ENCODE results near the gene PPP1CC. TPM values are rescaled to one million over a fixed set of nuclear protein-coding genes. Genes with fewer than 3 reads are reported as not detected.
"Not testable (repeated sequence)": the region's sequence is repeated elsewhere in the genome, so short reads cannot be mapped to it uniquely, and the experiment has no call there.

The PPP1CC gene
- total and polyA plus RNA-seq, 5 donors: 120 to 175 (median 157) TPM

GRCh38 chr12:110725267-110725666, 17.4 kb downstream of the PPP1CC start:
- DNase-seq: no peak
- no peak for ATAC-seq
- intact Hi-C loops (cut with DNase I): no loop called here
- WGBS: 84% methylated on average over 4 of the region's 4 CpGs
- Histone ChIP-seq H3K4me1 (ENCODE audit: control insufficient read depth, insufficient read depth, low read length) (no peaks in the 10 kb centered on the region), H3K9me3 (ENCODE audit: control insufficient read depth, low read length) (no peaks in the 10 kb centered on the region), H3K27ac (ENCODE audit: low read length) (no peak overlapping the region), H3K4me3 (ENCODE audit: low read length) (no peak overlapping the region), H3K27me3 (ENCODE audit: control insufficient read depth, insufficient read depth) (no peaks in the 10 kb centered on the region)

GRCh38 chr12:110722892-110723291, 19.8 kb downstream of the PPP1CC start:
- H3K4me1 ChIP-seq (ENCODE audit: control insufficient read depth, insufficient read depth, low read length); H3K27ac ChIP-seq (ENCODE audit: low read length); H3K9me3 ChIP-seq (ENCODE audit: control insufficient read depth, low read length); DNase-seq; intact Hi-C loops (cut with DNase I); H3K27me3 ChIP-seq (ENCODE audit: control insufficient read depth, insufficient read depth); H3K4me3 ChIP-seq (ENCODE audit: low read length); ATAC-seq: not testable (repeated sequence)
- 92% methylated on average over 3 of the region's 3 CpGs for WGBS

GRCh38 chr12:110721570-110721969, 21.1 kb downstream of the PPP1CC start:
- Histone ChIP-seq H3K27ac (ENCODE audit: low read length) (no peak overlapping the region), H3K9me3 (ENCODE audit: control insufficient read depth, low read length) (no peaks in the 10 kb centered on the region), H3K4me3 (ENCODE audit: low read length) (no peak overlapping the region), H3K4me1 (ENCODE audit: control insufficient read depth, insufficient read depth, low read length) (no peaks in the 10 kb centered on the region), H3K27me3 (ENCODE audit: control insufficient read depth, insufficient read depth) (no peaks in the 10 kb centered on the region)
- DNase-seq: no peak
- intact Hi-C loops (cut with DNase I): no loop called here
- ATAC-seq: no peak

GRCh38 chr12:110720516-110720915, 22.2 kb downstream of the PPP1CC start:
- Histone ChIP-seq H3K9me3 (ENCODE audit: control insufficient read depth, low read length) (no peaks in the 10 kb centered on the region), H3K27ac (ENCODE audit: low read length) (no peak overlapping the region), H3K27me3 (ENCODE audit: control insufficient read depth, insufficient read depth) (no peaks in the 10 kb centered on the region), H3K4me3 (ENCODE audit: low read length) (no peak overlapping the region), H3K4me1 (ENCODE audit: control insufficient read depth, insufficient read depth, low read length) (no peaks in the 10 kb centered on the region)
- intact Hi-C loops (cut with DNase I): no loop called here
- DNase-seq (no peak), ATAC-seq (no peak)

GRCh38 chr12:110718222-110718908, 24.3 kb downstream of the PPP1CC start:
- 91% methylated on average over 7 of the region's 7 CpGs for WGBS
- no peaks in the 10 kb centered on the region for H3K9me3 ChIP-seq (ENCODE audit: control insufficient read depth, low read length)
- H3K27ac ChIP-seq (ENCODE audit: low read length): no peak overlapping the region
- ATAC-seq (no peak), DNase-seq (no peak)
- H3K4me3 ChIP-seq (ENCODE audit: low read length): no peak overlapping the region
- no peaks in the 10 kb centered on the region for H3K4me1 ChIP-seq (ENCODE audit: control insufficient read depth, insufficient read depth, low read length)
- no peaks in the 10 kb centered on the region for H3K27me3 ChIP-seq (ENCODE audit: control insufficient read depth, insufficient read depth)
- intact Hi-C loops (cut with DNase I): no loop called here

DNA sequence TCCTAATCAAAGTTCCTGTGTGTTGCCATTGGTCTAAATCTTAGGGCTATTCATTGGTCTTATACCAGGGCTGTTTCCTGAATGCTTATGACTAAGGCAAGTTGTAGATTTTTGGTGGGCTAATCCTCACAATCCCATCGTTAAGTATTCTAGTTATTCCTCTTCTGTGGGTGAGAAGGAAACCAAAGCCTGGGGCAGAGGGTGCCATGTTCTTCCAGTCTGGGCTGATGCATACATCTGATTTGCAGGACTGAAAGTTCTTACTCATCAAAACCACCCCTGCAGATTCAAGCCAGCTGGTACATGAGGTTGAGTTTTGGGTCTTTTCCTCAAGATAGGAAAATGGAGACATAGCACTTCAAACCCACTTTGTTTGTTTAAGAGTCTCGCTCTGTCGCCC, 25.7 kb downstream of the PPP1CC start:
- DNase-seq (no peak), ATAC-seq (no peak)
- Histone ChIP-seq H3K27ac (ENCODE audit: low read length) (no peak overlapping the region), H3K4me3 (ENCODE audit: low read length) (no peak overlapping the region), H3K27me3 (ENCODE audit: control insufficient read depth, insufficient read depth) (no peaks in the 10 kb centered on the region), H3K9me3 (ENCODE audit: control insufficient read depth, low read length) (no peaks in the 10 kb centered on the region), H3K4me1 (ENCODE audit: control insufficient read depth, insufficient read depth, low read length) (no peaks in the 10 kb centered on the region)
- intact Hi-C loops (cut with DNase I): no loop called here
- WGBS: 91% methylated on average over 3 of the region's 3 CpGs

GRCh38 chr12:110708917-110709316, 33.8 kb downstream of the PPP1CC start:
- ATAC-seq (no peak), DNase-seq (no peak)
- intact Hi-C loops (cut with DNase I): no loop called here
- Histone ChIP-seq H3K27ac (ENCODE audit: low read length) (no peak overlapping the region), H3K4me3 (ENCODE audit: low read length) (no peak overlapping the region), H3K27me3 (ENCODE audit: control insufficient read depth, insufficient read depth) (no peaks in the 10 kb centered on the region), H3K9me3 (ENCODE audit: control insufficient read depth, low read length) (no peaks in the 10 kb centered on the region), H3K4me1 (ENCODE audit: control insufficient read depth, insufficient read depth, low read length) (no peaks in the 10 kb centered on the region)
- WGBS: over 99% methylated on average over 4 of the region's 4 CpGs

DNA sequence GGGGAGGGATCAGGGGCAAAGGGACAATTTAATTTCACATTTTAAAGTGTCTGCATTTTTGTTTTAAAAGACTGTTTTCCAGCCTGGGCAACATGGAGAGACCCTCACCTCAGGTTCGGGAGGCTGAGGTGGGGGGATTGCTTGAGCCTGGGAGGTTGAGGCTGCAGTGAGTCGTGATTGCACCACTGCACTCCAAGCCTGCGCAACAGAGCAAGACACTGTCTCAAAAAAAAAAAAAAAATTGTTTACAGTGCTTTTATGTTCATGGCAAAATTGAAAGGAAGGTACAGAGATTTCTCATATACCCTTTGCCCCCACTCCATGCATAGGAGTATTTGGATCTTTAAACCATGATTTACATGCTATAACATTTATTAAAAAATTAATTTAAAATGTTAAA, 37.4 kb downstream of the PPP1CC start:
- no peaks in the 10 kb centered on the region for H3K27me3 ChIP-seq (ENCODE audit: control insufficient read depth, insufficient read depth)
- intact Hi-C loops (cut with DNase I): no loop called here
- DNase-seq (no peak), ATAC-seq (no peak)
- H3K9me3 ChIP-seq (ENCODE audit: control insufficient read depth, low read length): no peaks in the 10 kb centered on the region
- WGBS: 64% methylated on average over 3 of the region's 3 CpGs
- no peaks in the 10 kb centered on the region for H3K4me1 ChIP-seq (ENCODE audit: control insufficient read depth, insufficient read depth, low read length)
- H3K27ac ChIP-seq (ENCODE audit: low read length): no peak overlapping the region
- H3K4me3 ChIP-seq (ENCODE audit: low read length): no peak overlapping the region

- H3K9me3 ChIP-seq (ENCODE audit: control insufficient read depth, low read length): no peaks in the 10 kb centered on the region
- ATAC-seq: no peak
- WGBS: 43% methylated on average over 5 of the region's 5 CpGs
- no peak overlapping the region for H3K4me3 ChIP-seq (ENCODE audit: low read length)
- H3K27me3 ChIP-seq (ENCODE audit: control insufficient read depth, insufficient read depth): no peaks in the 10 kb centered on the region
- H3K27ac ChIP-seq (ENCODE audit: low read length): no peak overlapping the region
- H3K4me1 ChIP-seq (ENCODE audit: control insufficient read depth, insufficient read depth, low read length): no peaks in the 10 kb centered on the region
- DNase-seq: no peak
- intact Hi-C loops (cut with DNase I): no loop called here
Measured at GRCh38 chr12:110704750-110705149, 37.9 kb downstream of the PPP1CC start.

GRCh38 chr12:110704231-110704630, 38.5 kb downstream of the PPP1CC start:
- Histone ChIP-seq H3K27me3 (ENCODE audit: control insufficient read depth, insufficient read depth) (no peaks in the 10 kb centered on the region), H3K27ac (ENCODE audit: low read length) (no peak overlapping the region), H3K9me3 (ENCODE audit: control insufficient read depth, low read length) (no peaks in the 10 kb centered on the region), H3K4me1 (ENCODE audit: control insufficient read depth, insufficient read depth, low read length) (peaks cover under 1% of the 10 kb centered on the region), H3K4me3 (ENCODE audit: low read length) (no peak overlapping the region)
- no peak for ATAC-seq
- intact Hi-C loops (cut with DNase I): no loop called here
- 96% methylated on average over 5 of the region's 5 CpGs for WGBS
- DNase-seq: no peak

DNA sequence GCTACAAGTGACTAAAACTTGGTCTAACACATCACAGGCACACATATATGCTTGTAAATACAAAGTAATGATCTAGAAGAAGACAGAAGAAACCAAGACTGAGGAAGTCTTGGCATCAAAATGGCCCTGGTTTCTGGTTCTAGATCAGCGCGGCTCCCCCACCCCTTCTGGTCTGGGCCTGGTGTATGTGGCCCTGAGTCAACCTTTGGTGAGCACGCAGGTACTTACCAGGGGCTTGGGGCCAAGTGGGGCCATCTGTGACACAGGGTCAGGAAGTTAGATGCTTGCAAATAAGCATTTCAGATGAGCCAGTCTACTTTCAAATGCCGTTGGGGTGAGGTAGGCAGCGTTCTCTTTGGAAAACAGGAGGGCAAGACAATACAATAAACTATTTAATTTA, 40.6 kb downstream of the PPP1CC start:
- WGBS: 90% methylated on average over 5 of the region's 5 CpGs
- no peaks in the 10 kb centered on the region for H3K9me3 ChIP-seq (ENCODE audit: control insufficient read depth, low read length)
- ATAC-seq (no peak), DNase-seq (no peak)
- intact Hi-C loops (cut with DNase I): no loop called here
- H3K4me1 ChIP-seq (ENCODE audit: control insufficient read depth, insufficient read depth, low read length): peaks cover 2% of the 10 kb centered on the region
- no peaks in the 10 kb centered on the region for H3K27me3 ChIP-seq (ENCODE audit: control insufficient read depth, insufficient read depth)
- H3K27ac ChIP-seq (ENCODE audit: low read length): no peak overlapping the region
- no peak overlapping the region for H3K4me3 ChIP-seq (ENCODE audit: low read length)

Data from right cardiac atrium (tissue), 5 donors.